Duodenal mucosa (tissue), 2 donors: ENCODE data around the gene PVR.
"Not testable (repeated sequence)": the region's sequence is repeated elsewhere in the genome, so short reads cannot be mapped to it uniquely, and the experiment has no call there.

Experiments used
- H3K27ac ChIP-seq: one replicate; pipeline ENCODE4 v1.7.0; 2013; ENCODE audit warnings: low read depth, low read length
- H3K27me3 ChIP-seq, 2 donors: one replicate each; pipeline ENCODE4 v1.7.0; 2013; ENCODE audit warnings: low read length in 2 of 2, control low read depth in 1 of 2; ENCODE audit not compliant: insufficient read depth in 2 of 2, control insufficient read depth in 1 of 2
- H3K36me3 ChIP-seq, 2 donors: one replicate each; pipeline ENCODE4 v1.7.0; 2013; ENCODE audit warnings: low read length in 2 of 2, control low read depth in 1 of 2; ENCODE audit not compliant: insufficient read depth in 2 of 2, control insufficient read depth in 1 of 2
- H3K4me1 ChIP-seq, 2 donors: one replicate each; pipeline ENCODE4 v1.7.0; 2013; ENCODE audit warnings: low read length in 2 of 2, control low read depth in 1 of 2; ENCODE audit not compliant: insufficient read depth in 2 of 2, control insufficient read depth in 1 of 2
- H3K4me3 ChIP-seq, 2 donors: one replicate each; pipeline ENCODE4 v1.7.0; 2013; ENCODE audit warnings: low read length in 2 of 2, low read depth in 1 of 2
- H3K9ac ChIP-seq, 2 donors: one replicate each; pipeline ENCODE4 v1.7.0; 2013; ENCODE audit warnings: low read length in 2 of 2, low read depth in 1 of 2
- H3K9me3 ChIP-seq, 2 donors: one replicate each; pipeline ENCODE4 v1.7.0; 2013; ENCODE audit warnings: low read length in 2 of 2, control low read depth in 1 of 2; ENCODE audit not compliant: control insufficient read depth in 1 of 2

The PVR gene

DNA sequence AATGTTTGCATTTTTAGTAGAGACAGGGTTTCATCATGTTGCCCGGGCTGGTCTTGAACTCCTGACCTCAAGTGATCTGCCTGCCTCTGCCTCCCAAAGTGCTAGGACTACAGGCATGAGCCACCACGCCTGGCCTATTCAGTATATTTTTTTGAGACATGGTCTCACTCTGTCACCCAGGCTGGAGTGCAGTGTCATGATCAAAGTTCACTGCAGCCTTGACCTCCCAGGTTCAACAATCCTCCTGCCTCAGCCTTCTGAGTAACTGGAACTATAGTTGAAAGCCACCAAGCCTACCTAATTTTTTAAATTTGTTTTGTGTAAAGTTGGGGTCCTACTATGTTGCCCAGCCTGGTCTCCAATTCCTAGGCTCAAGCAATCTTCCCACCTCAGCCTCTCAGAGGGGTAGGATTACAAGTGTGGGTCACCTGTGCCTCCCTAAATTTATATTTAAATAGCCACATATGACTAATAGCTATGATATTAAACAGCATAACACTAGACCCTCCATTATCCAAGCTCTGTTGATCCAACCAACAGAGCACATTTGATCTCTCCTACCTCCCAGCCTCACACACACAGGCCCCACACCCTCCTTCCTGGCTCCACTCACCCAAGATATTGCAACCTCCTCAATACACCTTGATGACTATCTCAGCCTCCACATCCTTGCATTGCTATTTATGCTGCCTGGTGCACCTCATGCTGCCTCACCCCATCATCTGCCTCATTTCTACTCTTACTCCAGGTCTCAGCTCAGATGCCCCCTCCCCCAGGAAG is 25.5 kb downstream of the PVR start:
- no peaks in the 10 kb centered on the region for H3K4me1 ChIP-seq
- H3K27me3 ChIP-seq, result no peaks in the 10 kb centered on the region
- no peak overlapping the region for H3K9ac ChIP-seq
- no peaks in the 10 kb centered on the region for H3K9me3 ChIP-seq
- H3K27ac ChIP-seq, result no peak overlapping the region
- H3K36me3 ChIP-seq, result no peaks in the 10 kb centered on the region
- no peak overlapping the region for H3K4me3 ChIP-seq

DNA sequence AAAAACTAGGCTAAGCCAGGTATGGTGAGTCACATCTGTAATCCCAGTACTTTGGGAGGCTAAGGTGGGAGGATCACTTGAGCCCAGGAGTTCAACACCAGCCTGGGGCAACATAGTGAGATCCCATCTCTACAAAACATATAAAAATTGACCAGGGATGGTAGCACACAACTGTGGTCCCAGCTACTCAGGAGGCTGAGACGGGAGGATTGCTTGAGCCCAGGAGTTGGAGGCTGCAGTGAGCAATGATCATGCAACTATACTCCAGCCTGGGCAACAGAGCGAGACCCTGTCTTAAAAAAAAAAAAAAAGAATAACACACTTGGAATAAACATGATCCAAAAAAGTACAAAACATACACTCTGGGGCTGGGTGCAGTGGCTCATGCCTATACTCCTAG is 26.3 kb downstream of the PVR start:
- H3K4me1 ChIP-seq, H3K9me3 ChIP-seq, H3K36me3 ChIP-seq, H3K4me3 ChIP-seq, H3K9ac ChIP-seq, H3K27ac ChIP-seq, H3K27me3 ChIP-seq: not testable (repeated sequence)

DNA sequence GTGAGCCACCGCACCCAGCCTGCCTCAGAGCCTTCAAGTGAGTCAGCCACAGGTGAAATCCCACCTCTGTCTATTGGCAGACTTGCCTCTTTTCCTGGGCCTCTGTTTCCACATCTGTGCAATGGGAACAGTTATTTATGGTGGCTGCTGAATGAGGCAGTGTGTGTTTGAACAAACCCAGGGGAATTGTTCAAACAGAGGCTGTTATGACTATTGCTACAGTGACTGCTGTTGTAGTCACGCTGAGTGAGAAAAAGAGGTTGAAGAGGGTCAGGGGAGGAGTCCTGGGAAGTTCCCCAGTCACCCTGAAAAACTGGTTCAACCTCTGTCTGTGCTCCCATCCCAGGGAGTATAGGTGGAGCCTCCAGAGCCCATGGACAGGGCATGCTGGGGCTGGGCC is 27.7 kb downstream of the PVR start, which contains the start of gene CEACAM19:
Gene CEACAM19 (plus strand): TSS at position 83 of the 400 bp plus-strand sequence. CDS start 450 bp downstream, outside the sequence.
- Histone ChIP-seq H3K9ac (no peak within 1 kb of the TSS), H3K4me1 (no peaks in the 10 kb centered on the region), H3K9me3 (no peaks in the 10 kb centered on the region), H3K36me3 (no peaks in the 10 kb centered on the region), H3K27ac (no peak within 1 kb of the TSS), H3K27me3 (no peaks in the 10 kb centered on the region), H3K4me3 (no peak within 1 kb of the TSS)

DNA sequence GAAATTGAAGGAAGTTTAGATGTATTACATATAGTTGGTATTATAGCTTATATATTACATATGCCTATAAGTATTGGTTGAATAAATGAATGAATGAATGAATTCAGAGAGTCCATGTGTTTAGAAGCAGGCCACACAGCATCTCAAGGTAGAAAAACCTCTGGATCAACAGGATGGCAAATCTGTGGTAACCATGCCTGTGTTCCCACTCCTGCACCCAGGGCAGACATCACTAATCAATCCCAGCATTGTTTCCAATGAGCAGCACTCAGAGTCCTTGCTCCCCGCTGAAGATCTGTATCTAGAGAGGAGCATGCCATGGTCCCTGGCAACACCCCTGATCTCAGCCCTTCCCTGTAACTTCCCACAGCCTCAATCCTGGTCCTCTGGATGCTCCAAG is 28.5 kb downstream of the PVR start:
- Histone ChIP-seq H3K9me3 (no peaks in the 10 kb centered on the region), H3K36me3 (no peaks in the 10 kb centered on the region), H3K4me1 (no peaks in the 10 kb centered on the region), H3K9ac (no peak overlapping the region), H3K27me3 (no peaks in the 10 kb centered on the region), H3K4me3 (no peak overlapping the region), H3K27ac (no peak overlapping the region)

- H3K36me3 ChIP-seq, result no peaks in the 10 kb centered on the region
- no peaks in the 10 kb centered on the region for H3K9me3 ChIP-seq
Measured at GRCh38 chr19:44673510-44673909, 29.8 kb downstream of the PVR start.

GRCh38 chr19:44675521-44675920 is 31.8 kb downstream of the PVR start:
- Histone ChIP-seq H3K9ac (no peak overlapping the region), H3K4me1 (no peaks in the 10 kb centered on the region), H3K27me3 (no peaks in the 10 kb centered on the region), H3K9me3 (no peaks in the 10 kb centered on the region), H3K27ac (no peak overlapping the region), H3K36me3 (no peaks in the 10 kb centered on the region), H3K4me3 (no peak overlapping the region)

More at GRCh38 chr19:44673510-44673909, 29.8 kb downstream of the PVR start:
- H3K4me1 ChIP-seq, result no peaks in the 10 kb centered on the region
- no peaks in the 10 kb centered on the region for H3K27me3 ChIP-seq
- H3K27ac ChIP-seq, result no peak overlapping the region
- no peak overlapping the region for H3K9ac ChIP-seq
- H3K4me3 ChIP-seq, result no peak overlapping the region

- H3K9me3 ChIP-seq, result no peaks in the 10 kb centered on the region
- no peaks in the 10 kb centered on the region for H3K36me3 ChIP-seq
- no peak overlapping the region for H3K27ac ChIP-seq
- no peaks in the 10 kb centered on the region for H3K4me1 ChIP-seq
- no peak overlapping the region for H3K9ac ChIP-seq
- H3K4me3 ChIP-seq, result no peak overlapping the region
- no peaks in the 10 kb centered on the region for H3K27me3 ChIP-seq
Measured at GRCh38 chr19:44677019-44677811, 33.5 kb downstream of the PVR start.

DNA sequence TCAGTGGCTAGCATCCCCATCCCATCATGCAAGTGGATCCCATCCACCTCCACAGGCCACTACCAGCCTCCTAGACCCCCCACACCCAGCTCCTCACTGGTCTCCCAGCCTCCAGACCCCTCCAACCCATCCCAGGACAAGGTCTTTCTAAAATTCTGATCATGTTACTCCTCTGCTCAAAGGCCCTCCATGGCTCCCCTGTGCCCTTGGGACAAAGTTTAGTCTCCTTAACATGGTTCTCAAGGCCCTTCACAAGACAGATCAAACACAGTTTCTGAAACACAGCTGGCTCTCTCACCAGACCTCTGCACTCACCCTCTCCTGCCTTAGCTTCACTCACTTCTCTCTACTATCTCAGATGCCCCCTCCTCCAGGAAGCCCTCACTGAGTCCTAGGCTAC is 36.8 kb downstream of the PVR start:
- Histone ChIP-seq H3K27ac (no peak overlapping the region), H3K4me3 (no peak overlapping the region), H3K36me3 (no peaks in the 10 kb centered on the region), H3K9ac (no peak overlapping the region), H3K27me3 (no peaks in the 10 kb centered on the region), H3K9me3 (no peaks in the 10 kb centered on the region), H3K4me1 (peaks cover 4 to 9% of the 10 kb centered on the region in 2 donors)

DNA sequence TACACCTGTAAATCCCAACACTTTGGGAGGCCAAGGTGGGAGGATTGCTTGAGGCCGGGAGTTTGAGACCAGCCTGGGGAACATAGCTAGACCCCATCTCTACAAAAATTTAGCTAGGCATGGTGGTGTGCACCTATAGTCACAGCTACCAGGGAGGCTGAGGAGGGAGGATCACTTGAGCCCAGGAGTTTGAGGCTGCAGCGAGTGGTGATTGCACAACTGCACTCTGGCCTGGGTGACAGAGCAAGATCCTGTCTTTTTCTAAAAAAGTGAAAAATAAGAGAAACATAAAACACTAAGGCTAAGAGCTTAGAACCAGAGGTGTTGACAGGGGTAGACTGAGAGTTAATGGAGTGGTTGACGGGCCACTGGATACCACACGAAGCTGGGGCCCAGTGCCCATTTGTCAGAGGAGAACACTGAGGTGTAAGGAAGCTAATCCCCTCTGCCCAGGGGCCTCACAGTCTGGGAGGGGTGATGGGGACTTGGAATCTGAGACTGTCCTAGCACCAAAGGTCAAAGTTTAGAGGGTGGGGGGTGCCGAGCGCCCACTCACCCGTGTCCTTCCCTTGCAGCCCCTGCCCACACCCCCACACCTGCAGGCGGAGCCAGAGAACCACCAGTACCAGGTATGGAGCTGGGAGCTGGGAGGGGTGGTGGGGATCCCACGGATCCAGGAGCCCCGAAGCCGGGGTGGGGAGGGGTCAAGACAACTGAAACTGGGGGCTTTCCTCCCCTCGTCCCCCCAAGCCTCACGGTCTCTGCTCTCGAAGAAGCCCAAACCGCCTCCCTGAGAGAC is 38.5 kb downstream of the PVR start:
- Histone ChIP-seq H3K4me3 (no peak overlapping the region), H3K36me3 (no peaks in the 10 kb centered on the region), H3K27ac (no peak overlapping the region), H3K9me3 (no peaks in the 10 kb centered on the region), H3K4me1 (peaks cover 4 to 9% of the 10 kb centered on the region in 2 donors), H3K9ac (no peak overlapping the region), H3K27me3 (no peaks in the 10 kb centered on the region)

- Histone ChIP-seq H3K9me3 (no peaks in the 10 kb centered on the region), H3K27ac (no peak overlapping the region), H3K9ac (no peak overlapping the region), H3K4me1 (peaks cover 4 to 9% of the 10 kb centered on the region in 2 donors), H3K4me3 (no peak overlapping the region), H3K36me3 (no peaks in the 10 kb centered on the region), H3K27me3 (no peaks in the 10 kb centered on the region)
Measured at GRCh38 chr19:44682807-44683206, 39.1 kb downstream of the PVR start.
